Peyer's patch (tissue), 4 donors: Measurements from ENCODE around the gene OR4X1. TPM values are rescaled to one million over a fixed set of nuclear protein-coding genes. Genes with fewer than 3 reads are reported as not detected.
"Not testable (repeated sequence)": the region's sequence is repeated elsewhere in the genome, so short reads cannot be mapped to it uniquely, and the experiment has no call there.

Experiments used
- DNase-seq, 3 donors: peaks; one replicate each; pipeline ENCODE4 v3.0.0-alpha.2; 2017 to 2019
- H3K27ac ChIP-seq, 4 donors: fragments of 200-600 bp; sonication (generic); one replicate each; pipeline ENCODE4 v1.5.1; 2016 to 2019
- H3K27me3 ChIP-seq, 2 donors: fragments of 200-600 bp; sonication (generic); one replicate each; pipeline ENCODE4 v1.5.1; 2019
- H3K36me3 ChIP-seq, 3 donors: fragments of 200-600 bp; sonication (generic); one replicate each; pipeline ENCODE4 v1.5.1; 2016 to 2019
- H3K4me1 ChIP-seq, 4 donors: fragments of 200-600 bp; sonication (generic); one replicate each; pipeline ENCODE4 v1.5.1; 2016 to 2019
- H3K4me3 ChIP-seq, 4 donors: fragments of 200-600 bp; sonication (generic); 1 replicate in 3 of 4; 2 replicates in 1 of 4; pipeline ENCODE4 v1.5.1; 2016 to 2019; ENCODE audit warnings: mild to moderate bottlenecking in 1 of 4
- H3K9me3 ChIP-seq, 4 donors: fragments of 200-600 bp; sonication (generic); one replicate each; pipeline ENCODE4 v1.5.1; 2016 to 2019; ENCODE audit warnings: mild to moderate bottlenecking in 1 of 4
- POLR2A ChIP-seq, 2 donors: fragments of 450-650 bp; IDR thresholded peaks; one replicate each; pipeline ENCODE4 v1.5.1; 2017; ENCODE audit warnings: antibody characterized with exemption in 2 of 2, mild to moderate bottlenecking in 2 of 2, moderate library complexity in 2 of 2
- total RNA-seq, 4 donors: library from RNA; depleted of rRNA; stranded (reverse); fragments of >200 nt; gene quantifications; one replicate each; pipeline ENCODE4 v1.1.0, GENCODE V29; 2016
- TF ChIP-seq, protein P1 (sequence below), 6 experiments: fragments of 450-650 bp in 4 of 6; fragments of 200-600 bp in 2 of 6; sonication (generic) in 1 of 6; IDR thresholded peaks; one replicate each; pipeline ENCODE4 v1.5.1; 2017 to 2019; ENCODE audit warnings: antibody characterized with exemption in 6 of 6, mild to moderate bottlenecking in 3 of 6, moderate library complexity in 1 of 6

OR4X1 gene, protein sequence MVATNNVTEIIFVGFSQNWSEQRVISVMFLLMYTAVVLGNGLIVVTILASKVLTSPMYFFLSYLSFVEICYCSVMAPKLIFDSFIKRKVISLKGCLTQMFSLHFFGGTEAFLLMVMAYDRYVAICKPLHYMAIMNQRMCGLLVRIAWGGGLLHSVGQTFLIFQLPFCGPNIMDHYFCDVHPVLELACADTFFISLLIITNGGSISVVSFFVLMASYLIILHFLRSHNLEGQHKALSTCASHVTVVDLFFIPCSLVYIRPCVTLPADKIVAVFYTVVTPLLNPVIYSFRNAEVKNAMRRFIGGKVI
- total RNA-seq: not detected

DNA sequence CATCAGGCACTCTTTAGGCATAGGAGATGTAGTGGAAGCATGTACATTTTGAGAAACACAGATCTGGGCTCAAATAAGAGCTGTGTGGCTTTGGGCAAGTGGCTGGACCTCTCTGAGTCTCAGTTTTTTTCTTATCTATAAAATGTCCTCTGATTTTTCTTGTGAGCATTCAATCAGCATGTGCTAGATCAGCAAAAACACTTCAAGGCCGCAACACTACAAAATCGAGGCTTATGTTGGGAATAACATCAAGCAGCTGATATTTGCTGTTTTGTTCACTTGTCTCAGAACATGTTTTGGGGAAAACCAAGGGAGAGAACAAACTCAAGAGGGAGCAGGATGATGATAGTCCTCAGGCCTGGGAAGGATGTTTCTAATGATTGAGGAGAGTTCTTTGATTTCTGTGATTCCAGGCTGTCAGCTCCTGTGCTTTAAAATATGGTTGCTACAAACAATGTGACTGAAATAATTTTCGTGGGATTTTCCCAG is at the start of gene OR4X1:
Gene OR4X1, plus strand, starts transcription at position 439 of the 489 bp plus-strand sequence. Its CDS starts 0 bp downstream, at position 439.
- no peak within 1 kb of the TSS for H3K4me3 ChIP-seq
- DNase-seq: no peak
- H3K4me1 ChIP-seq: no peaks in the 10 kb centered on the region
- H3K9me3 ChIP-seq: no peaks in the 10 kb centered on the region
- H3K27me3 ChIP-seq: no peaks in the 10 kb centered on the region
- H3K36me3 ChIP-seq: no peaks in the 10 kb centered on the region
- H3K27ac ChIP-seq: no peak within 1 kb of the TSS
- TF ChIP-seq, protein P1, sequence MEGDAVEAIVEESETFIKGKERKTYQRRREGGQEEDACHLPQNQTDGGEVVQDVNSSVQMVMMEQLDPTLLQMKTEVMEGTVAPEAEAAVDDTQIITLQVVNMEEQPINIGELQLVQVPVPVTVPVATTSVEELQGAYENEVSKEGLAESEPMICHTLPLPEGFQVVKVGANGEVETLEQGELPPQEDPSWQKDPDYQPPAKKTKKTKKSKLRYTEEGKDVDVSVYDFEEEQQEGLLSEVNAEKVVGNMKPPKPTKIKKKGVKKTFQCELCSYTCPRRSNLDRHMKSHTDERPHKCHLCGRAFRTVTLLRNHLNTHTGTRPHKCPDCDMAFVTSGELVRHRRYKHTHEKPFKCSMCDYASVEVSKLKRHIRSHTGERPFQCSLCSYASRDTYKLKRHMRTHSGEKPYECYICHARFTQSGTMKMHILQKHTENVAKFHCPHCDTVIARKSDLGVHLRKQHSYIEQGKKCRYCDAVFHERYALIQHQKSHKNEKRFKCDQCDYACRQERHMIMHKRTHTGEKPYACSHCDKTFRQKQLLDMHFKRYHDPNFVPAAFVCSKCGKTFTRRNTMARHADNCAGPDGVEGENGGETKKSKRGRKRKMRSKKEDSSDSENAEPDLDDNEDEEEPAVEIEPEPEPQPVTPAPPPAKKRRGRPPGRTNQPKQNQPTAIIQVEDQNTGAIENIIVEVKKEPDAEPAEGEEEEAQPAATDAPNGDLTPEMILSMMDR (IDR thresholded peaks at IDR 0.05): no peak
- no peak for TF ChIP-seq POLR2A (IDR thresholded peaks at IDR 0.05)

DNA sequence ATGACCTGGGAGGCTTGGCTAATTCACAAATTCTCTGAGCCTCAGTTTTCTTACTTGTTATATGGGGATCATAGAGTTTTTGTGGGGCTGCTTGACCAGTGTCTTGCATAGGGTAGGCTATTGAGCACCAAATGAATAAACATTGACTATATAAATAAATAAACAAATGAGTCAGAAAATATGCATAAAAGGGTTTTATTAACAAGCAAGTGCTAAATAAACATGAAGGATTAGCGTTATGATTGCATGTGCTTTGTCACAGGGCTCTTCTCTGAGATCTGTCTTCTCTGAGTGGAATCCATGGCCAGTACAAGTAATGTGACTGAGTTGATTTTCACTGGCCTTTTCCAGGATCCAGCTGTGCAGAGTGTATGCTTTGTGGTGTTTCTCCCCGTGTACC is 47.2 kb upstream of the OR4X1 start, which contains the start of gene OR4B1:
Gene OR4B1, plus strand, starts transcription at position 301 of the 400 bp plus-strand sequence. Its CDS starts 0 bp downstream, at position 301.
- TF ChIP-seq POLR2A (IDR thresholded peaks at IDR 0.05): no peak
- TF ChIP-seq, protein P1 (IDR thresholded peaks at IDR 0.05): no peak

DNA sequence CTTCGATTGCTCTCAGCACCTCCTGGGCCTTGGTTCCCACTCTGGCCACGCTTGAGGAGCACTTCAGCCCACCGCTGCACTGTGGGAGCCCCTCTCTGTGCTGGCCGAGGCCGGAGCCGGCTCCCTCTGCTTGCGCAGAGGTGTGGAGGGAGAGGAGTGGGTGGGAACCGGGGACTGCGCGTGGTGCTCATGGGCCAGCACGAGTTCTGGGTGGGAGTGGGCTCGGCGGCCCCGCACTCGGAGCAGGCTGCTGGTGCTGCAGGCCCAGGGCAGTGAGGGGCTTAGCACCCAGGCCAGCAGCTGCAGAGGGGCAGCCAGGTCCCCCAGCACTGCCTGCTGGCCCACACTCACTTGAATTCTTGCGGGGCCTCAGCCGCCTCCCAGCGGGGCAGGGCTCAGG is 34.9 kb upstream of the OR4X1 start:
- no peaks in the 10 kb centered on the region for H3K9me3 ChIP-seq
- TF ChIP-seq POLR2A (IDR thresholded peaks at IDR 0.05): no peak
- TF ChIP-seq, protein P1 (IDR thresholded peaks at IDR 0.05): no peak
- DNase-seq: no peak
- no peak overlapping the region for H3K4me3 ChIP-seq
- H3K4me1 ChIP-seq: no peaks in the 10 kb centered on the region
- H3K36me3 ChIP-seq: no peaks in the 10 kb centered on the region
- H3K27me3 ChIP-seq: no peaks in the 10 kb centered on the region
- H3K27ac ChIP-seq: no peak overlapping the region

More for the DNA sequence above, 47.2 kb upstream of the OR4X1 start, which contains the start of gene OR4B1:
- no peak within 1 kb of the TSS for H3K27ac ChIP-seq
- H3K27me3 ChIP-seq: no peaks in the 10 kb centered on the region
- no peak for DNase-seq
- no peak within 1 kb of the TSS for H3K4me3 ChIP-seq
- H3K36me3 ChIP-seq: no peaks in the 10 kb centered on the region
- no peaks in the 10 kb centered on the region for H3K9me3 ChIP-seq
- no peaks in the 10 kb centered on the region for H3K4me1 ChIP-seq

DNA sequence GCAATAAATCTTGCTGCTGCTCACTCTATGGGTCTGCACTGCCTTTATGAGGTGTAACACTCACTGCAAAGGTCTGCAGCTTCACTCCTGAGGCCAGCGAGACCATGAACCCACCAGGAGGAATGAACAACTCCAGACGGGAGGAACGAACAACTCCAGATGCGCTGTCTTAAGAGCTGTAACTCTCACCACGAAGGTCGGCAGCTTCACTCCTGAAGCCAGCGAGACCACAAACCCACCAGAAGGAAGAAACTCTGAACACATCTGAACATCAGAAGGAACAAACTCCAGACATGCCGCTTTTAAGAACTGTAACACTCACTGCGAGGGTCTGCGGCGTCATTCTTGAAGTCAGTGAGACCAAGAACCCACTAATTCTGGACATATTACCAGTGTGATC is 33.6 kb upstream of the OR4X1 start:
- H3K4me1 ChIP-seq, H3K27me3 ChIP-seq, H3K36me3 ChIP-seq, DNase-seq, H3K9me3 ChIP-seq, H3K4me3 ChIP-seq, H3K27ac ChIP-seq: not testable (repeated sequence)

DNA sequence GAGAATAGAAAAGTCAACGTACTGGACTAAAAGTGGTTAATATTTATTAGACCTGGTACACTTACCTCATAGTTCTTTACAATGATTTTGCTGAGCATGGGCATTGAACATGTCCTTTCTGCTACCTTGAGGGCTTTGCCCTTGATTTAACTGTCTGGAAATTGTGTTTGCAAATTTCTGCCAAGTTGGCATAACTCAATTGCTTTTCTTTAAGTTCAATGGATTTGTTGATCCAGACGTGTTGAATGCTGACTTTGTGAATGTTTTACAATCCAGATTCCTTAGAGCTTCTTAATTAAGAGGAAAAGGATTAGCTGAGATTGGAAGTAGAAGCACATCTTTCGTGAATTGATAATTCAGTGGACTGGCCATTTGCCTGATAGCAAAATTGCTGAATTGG is 25.9 kb upstream of the OR4X1 start:
- no peaks in the 10 kb centered on the region for H3K4me1 ChIP-seq
- H3K27ac ChIP-seq: no peak overlapping the region
- TF ChIP-seq, protein P1 (IDR thresholded peaks at IDR 0.05): no peak
- TF ChIP-seq POLR2A (IDR thresholded peaks at IDR 0.05): no peak
- no peaks in the 10 kb centered on the region for H3K9me3 ChIP-seq
- DNase-seq: no peak
- no peaks in the 10 kb centered on the region for H3K27me3 ChIP-seq
- no peak overlapping the region for H3K4me3 ChIP-seq
- no peaks in the 10 kb centered on the region for H3K36me3 ChIP-seq

DNA sequence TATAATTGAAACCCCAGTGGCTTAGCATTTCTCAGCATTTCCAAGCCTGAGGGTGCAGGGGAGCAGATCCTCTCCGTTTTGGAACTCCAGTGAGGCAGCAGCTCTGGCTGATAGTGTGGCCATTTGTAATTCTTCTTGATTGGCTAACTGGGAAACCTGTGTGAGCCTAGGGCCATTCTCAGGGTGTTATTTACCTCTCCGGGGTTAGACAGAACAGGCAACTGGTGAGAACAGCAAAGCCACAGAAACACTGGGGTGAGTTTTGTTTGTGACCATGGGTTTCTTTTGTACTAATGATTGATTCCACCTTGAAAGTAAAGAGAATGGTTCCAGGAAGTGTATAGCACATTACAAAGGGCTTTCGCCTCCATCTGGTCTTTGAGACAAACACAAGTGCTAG is 21.2 kb upstream of the OR4X1 start:
- Histone ChIP-seq H3K4me1 (no peaks in the 10 kb centered on the region), H3K27me3 (no peaks in the 10 kb centered on the region), H3K4me3 (no peak overlapping the region), H3K9me3 (no peaks in the 10 kb centered on the region), H3K36me3 (no peaks in the 10 kb centered on the region), H3K27ac (no peak overlapping the region)
- TF ChIP-seq POLR2A (IDR thresholded peaks at IDR 0.05): no peak
- TF ChIP-seq, protein P1 (IDR thresholded peaks at IDR 0.05): no peak
- no peak for DNase-seq
